Tibial nerve (tissue), 4 donors: ENCODE results near the gene SNX10.

Experiments used
- CTCF ChIP-seq, 5 experiments: fragments of 200-600 bp in 3 of 5; fragments of 450-650 bp in 2 of 5; sonication (generic) in 3 of 5; IDR thresholded peaks; one replicate each; pipeline ENCODE4 v1.5.1; 2016 to 2019; ENCODE audit warnings: antibody characterized with exemption in 5 of 5, mild to moderate bottlenecking in 3 of 5, moderate library complexity in 2 of 5
- EP300 ChIP-seq, 2 donors: sonication (generic); formaldehyde crosslinking; IDR thresholded peaks; one replicate each; pipeline ENCODE4 v1.6.1; 2017; ENCODE audit warnings: antibody characterized with exemption in 2 of 2, mild to moderate bottlenecking in 1 of 2

GRCh38 chr7:26367219-26367711 is 75.6 kb downstream of the SNX10 start:
- no peak for TF ChIP-seq CTCF (IDR thresholded peaks at IDR 0.05)
- TF ChIP-seq EP300 (IDR thresholded peaks at IDR 0.05) = no peak
